ENCODE results near the gene ATP6V1C2. TPM values are rescaled to one million over a fixed set of nuclear protein-coding genes. Genes with fewer than 3 reads are reported as not detected.

Gene ATP6V1C2
- total and polyA plus RNA-seq, 2 of the 4 experiments (the other 2 are of a cell fraction): not detected

DNA sequence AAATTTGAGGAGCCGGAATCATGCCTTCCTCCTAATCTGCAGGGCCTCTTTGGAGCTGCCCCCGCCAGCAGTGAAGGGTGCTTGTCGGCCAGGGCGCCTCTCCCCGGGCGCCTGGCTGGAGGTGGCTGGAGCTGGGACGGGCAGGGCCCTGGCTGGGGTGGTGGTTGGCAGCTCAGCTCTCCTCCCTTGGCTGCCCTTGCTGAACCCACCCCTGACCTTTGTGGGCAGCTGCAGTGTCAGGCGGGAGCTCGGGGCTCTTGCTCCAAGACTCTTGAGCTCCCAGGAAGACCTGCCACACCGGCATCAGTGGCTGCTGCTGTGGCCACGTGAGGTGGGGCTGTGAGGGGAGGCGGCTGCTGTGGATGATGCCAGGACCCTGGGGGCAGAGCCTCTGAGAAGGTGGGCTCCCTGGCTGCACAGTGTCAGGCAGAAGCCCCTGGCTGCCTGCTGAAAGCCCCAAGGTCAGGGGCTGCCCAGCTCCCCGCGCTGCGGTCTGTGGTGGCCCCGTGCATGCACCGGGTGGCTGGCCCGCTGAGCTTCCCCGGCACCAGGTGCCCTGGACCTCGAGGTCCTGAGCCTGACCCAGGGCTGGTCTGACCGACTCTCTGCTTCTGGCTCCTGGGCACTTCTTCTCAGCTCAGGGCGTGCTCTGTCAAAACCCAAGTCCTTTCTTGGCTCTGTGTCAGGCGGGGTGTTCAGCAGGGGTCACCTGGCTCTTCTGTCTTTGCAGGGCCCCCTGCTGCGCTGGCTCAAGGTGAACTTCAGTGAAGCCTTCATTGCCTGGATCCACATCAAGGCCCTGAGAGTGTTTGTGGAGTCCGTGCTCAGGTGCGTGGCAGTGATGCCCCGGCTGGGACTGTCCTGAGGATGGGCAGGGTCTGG, 56.7 kb downstream of the ATP6V1C2 start:
- no TSS peak for BruUV-seq (replicated peaks)
- TF ChIP-seq MAZ (IDR thresholded peaks at IDR 0.05; ENCODE audit: borderline replicate concordance, low read depth, low read length) (no peak), RFX5 (IDR thresholded peaks at IDR 0.05; ENCODE audit: low read depth, low read length) (no peak), MAFK (IDR thresholded peaks at IDR 0.05; ENCODE audit: low read depth, low read length) (no peak), ELK1 (IDR thresholded peaks at IDR 0.05; ENCODE audit: borderline replicate concordance, low read depth, low read length) (no peak), POLR2A (IDR thresholded peaks at IDR 0.05; ENCODE audit: low read depth, low read length) (no peak), RCOR1 (IDR thresholded peaks at IDR 0.05; ENCODE audit: insufficient replicate concordance, low read length) (no peak), BHLHE40 (IDR thresholded peaks at IDR 0.05; ENCODE audit: low read depth, low read length) (no peak), SMC3 (IDR thresholded peaks at IDR 0.05; ENCODE audit: low read depth, low read length) (no peak), RAD21 (IDR thresholded peaks at IDR 0.05; ENCODE audit: low read length) (no peak), NFE2L2 (IDR thresholded peaks at IDR 0.05; ENCODE audit: low read depth, low read length) (no peak), CHD1 (IDR thresholded peaks at IDR 0.05; ENCODE audit: low read depth, low read length) (no peak), FOS (IDR thresholded peaks at IDR 0.05; ENCODE audit: low read depth, low read length) (no peak), CEBPB (IDR thresholded peaks at IDR 0.05; ENCODE audit: low read depth, low read length) (no peak)
- TF ChIP-seq, protein P1, sequence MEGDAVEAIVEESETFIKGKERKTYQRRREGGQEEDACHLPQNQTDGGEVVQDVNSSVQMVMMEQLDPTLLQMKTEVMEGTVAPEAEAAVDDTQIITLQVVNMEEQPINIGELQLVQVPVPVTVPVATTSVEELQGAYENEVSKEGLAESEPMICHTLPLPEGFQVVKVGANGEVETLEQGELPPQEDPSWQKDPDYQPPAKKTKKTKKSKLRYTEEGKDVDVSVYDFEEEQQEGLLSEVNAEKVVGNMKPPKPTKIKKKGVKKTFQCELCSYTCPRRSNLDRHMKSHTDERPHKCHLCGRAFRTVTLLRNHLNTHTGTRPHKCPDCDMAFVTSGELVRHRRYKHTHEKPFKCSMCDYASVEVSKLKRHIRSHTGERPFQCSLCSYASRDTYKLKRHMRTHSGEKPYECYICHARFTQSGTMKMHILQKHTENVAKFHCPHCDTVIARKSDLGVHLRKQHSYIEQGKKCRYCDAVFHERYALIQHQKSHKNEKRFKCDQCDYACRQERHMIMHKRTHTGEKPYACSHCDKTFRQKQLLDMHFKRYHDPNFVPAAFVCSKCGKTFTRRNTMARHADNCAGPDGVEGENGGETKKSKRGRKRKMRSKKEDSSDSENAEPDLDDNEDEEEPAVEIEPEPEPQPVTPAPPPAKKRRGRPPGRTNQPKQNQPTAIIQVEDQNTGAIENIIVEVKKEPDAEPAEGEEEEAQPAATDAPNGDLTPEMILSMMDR (conservative IDR thresholded peaks at IDR 0.05; ENCODE audit: low read depth, low read length): no peak
- TF ChIP-seq, protein P2, sequence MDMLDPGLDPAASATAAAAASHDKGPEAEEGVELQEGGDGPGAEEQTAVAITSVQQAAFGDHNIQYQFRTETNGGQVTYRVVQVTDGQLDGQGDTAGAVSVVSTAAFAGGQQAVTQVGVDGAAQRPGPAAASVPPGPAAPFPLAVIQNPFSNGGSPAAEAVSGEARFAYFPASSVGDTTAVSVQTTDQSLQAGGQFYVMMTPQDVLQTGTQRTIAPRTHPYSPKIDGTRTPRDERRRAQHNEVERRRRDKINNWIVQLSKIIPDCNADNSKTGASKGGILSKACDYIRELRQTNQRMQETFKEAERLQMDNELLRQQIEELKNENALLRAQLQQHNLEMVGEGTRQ (IDR thresholded peaks at IDR 0.05; ENCODE audit: low read depth, low read length): no peak

More for the DNA sequence above, 56.7 kb downstream of the ATP6V1C2 start:
- Histone ChIP-seq H2AFZ (replicated peaks; ENCODE audit: low read length, poor library complexity) (no peak overlapping the region), H3K36me3 (ENCODE audit: control insufficient read depth, insufficient read depth, low read length) (peaks cover 22% of the 10 kb centered on the region), H3K27ac (ENCODE audit: insufficient read depth, low read length) (no peak overlapping the region), H3K23ac (ENCODE audit: low read depth, low read length) (no peak overlapping the region), H3K27me3 (ENCODE audit: control insufficient read depth, insufficient read depth, low read length) (no peaks in the 10 kb centered on the region), H3K4ac (ENCODE audit: low read depth, low read length) (no peak overlapping the region), H3K4me1 (ENCODE audit: control insufficient read depth, insufficient read depth, low read length) (no peaks in the 10 kb centered on the region), H2BK15ac (ENCODE audit: low read depth, low read length) (no peak overlapping the region), H4K5ac (ENCODE audit: low read depth, low read length) (no peak overlapping the region), H3K56ac (ENCODE audit: extremely low read depth, insufficient read depth, low read length) (no peak overlapping the region), H3K9ac (ENCODE audit: low read depth, low read length) (no peak overlapping the region), H4K20me1 (ENCODE audit: insufficient read depth, low read length) (peaks cover 4% of the 10 kb centered on the region), H3K79me1 (ENCODE audit: low read depth in 1 of 2, low read length in 2 of 2) (peaks cover 4% of the 10 kb centered on the region in 2 experiments; a peak in 2 of 4 replicates), H2AK9ac (replicated peaks; ENCODE audit: low read depth, low read length, poor library complexity) (no peak overlapping the region), H4K91ac (ENCODE audit: insufficient read depth, low read depth, low read length) (no peak overlapping the region), H2BK20ac (ENCODE audit: low read depth, low read length) (no peak overlapping the region), H2BK5ac (ENCODE audit: low read depth, low read length, poor library complexity, severe bottlenecking) (no peak overlapping the region), H2BK120ac (ENCODE audit: low read depth, low read length) (no peak overlapping the region), H3K4me3 (ENCODE audit: insufficient read depth, low read depth, low read length) (no peak overlapping the region), H3K14ac (replicated peaks; ENCODE audit: low read depth, low read length) (no peak overlapping the region), H2AK5ac (ENCODE audit: low read depth, low read length) (no peak overlapping the region), H3K9me3 (ENCODE audit: control insufficient read depth, insufficient read depth, low read length) (no peaks in the 10 kb centered on the region), H3K9me1 (ENCODE audit: insufficient read depth, low read length) (no peaks in the 10 kb centered on the region), H3K4me2 (ENCODE audit: low read depth, low read length) (no peak overlapping the region), H4K8ac (ENCODE audit: low read depth in 2 of 2, low read length in 2 of 2) (no peak overlapping the region), H3K18ac (ENCODE audit: low read depth, low read length) (no peak overlapping the region)
- DNase-seq: no peak
- in situ Hi-C loops (cut with MboI; ENCODE audit: low sequenced_read_pairs): no loop called here
- CTCF ChIA-PET: no interaction called here
- WGBS, 2 experiments (ENCODE audit: extremely low coverage in 2 of 2, insufficient read length in 1 of 2): 91% methylated on average over 11 of the region's 27 CpGs; no CpG with 5 or more reads in 1 of the 2 experiments
- POLR2A ChIA-PET (ENCODE audit: unreplicated experiment): no interaction called here
- dilution Hi-C loops (cut with HindIII; ENCODE audit: low sequenced_read_pairs, unreplicated experiment): no loop called here
- intact Hi-C loops (cut with micrococcal nuclease): no loop called here
- ATAC-seq (ENCODE audit: low read depth): no peak
